Karpas-422 (cell line): ENCODE data around the gene PHRF1. TPM values are rescaled to one million over a fixed set of nuclear protein-coding genes. Genes with fewer than 3 reads are reported as not detected.

ENCODE experiments used
- DNase-seq: peaks from one replicate; pipeline ENCODE4 v3.0.0-alpha.2; 2015
- H2AFZ ChIP-seq: fragments of 200-600 bp; sonication (generic); 2 replicates; pipeline ENCODE4 v1.6.1; 2014; ENCODE audit warnings: antibody characterized with exemption, low read length, mixed read lengths
- H3K27ac ChIP-seq: fragments of 200-600 bp; sonication (generic); 2 replicates; pipeline ENCODE4 v1.5.1; 2014; ENCODE audit warnings: mild to moderate bottlenecking, low read length, moderate library complexity
- H3K27me3 ChIP-seq: fragments of 200-600 bp; sonication (generic); 2 replicates; pipeline ENCODE4 v1.6.1; 2014; ENCODE audit warnings: low read length, mixed read lengths
- H3K36me3 ChIP-seq: fragments of 200-600 bp; sonication (generic); 2 replicates; pipeline ENCODE4 v1.6.1; 2014; ENCODE audit warnings: low read length, mixed read lengths; ENCODE audit not compliant: insufficient read depth
- H3K4me1 ChIP-seq: fragments of 200-600 bp; sonication (generic); 2 replicates; pipeline ENCODE4 v1.6.1; 2014; ENCODE audit warnings: mild to moderate bottlenecking, low read length, mixed read lengths
- H3K4me2 ChIP-seq: fragments of 200-600 bp; sonication (generic); 2 replicates; pipeline ENCODE4 v1.6.1; 2014; ENCODE audit warnings: low read length, low read depth, mild to moderate bottlenecking; ENCODE audit not compliant: poor library complexity, severe bottlenecking
- H3K4me3 ChIP-seq: fragments of 200-600 bp; sonication (generic); 2 replicates; pipeline ENCODE4 v1.5.1; 2014; ENCODE audit warnings: mild to moderate bottlenecking, antibody characterized with exemption, low read length, mixed read lengths
- H3K79me2 ChIP-seq: fragments of 200-600 bp; sonication (generic); 2 replicates; pipeline ENCODE4 v1.6.1; 2014; ENCODE audit warnings: mild to moderate bottlenecking, low read length, mixed read lengths
- H3K9ac ChIP-seq: fragments of 200-600 bp; sonication (generic); 2 replicates; pipeline ENCODE4 v1.6.0; 2014; ENCODE audit warnings: low read length
- H3K9me2 ChIP-seq: fragments of 200-600 bp; sonication (generic), shearing (Covaris generic); replicated peaks from 2 replicates; pipeline ENCODE4 v1.6.0; 2014; ENCODE audit warnings: mild to moderate bottlenecking, low read length, moderate library complexity; ENCODE audit not compliant: insufficient read depth
- H3K9me3 ChIP-seq: fragments of 300-700, 200-600 bp; sonication (generic); 2 replicates; pipeline ENCODE4 v1.6.1; 2014; ENCODE audit warnings: low read length, mixed read lengths
- H4K20me1 ChIP-seq: fragments of 200-600 bp; sonication (generic); 2 replicates; pipeline ENCODE4 v1.6.1; 2014; ENCODE audit warnings: mild to moderate bottlenecking, antibody characterized with exemption, low read length, low read depth; ENCODE audit not compliant: insufficient read depth
- total RNA-seq: library from RNA; depleted of rRNA; stranded (reverse); fragments of >200 nt; shearing (Covaris generic); gene quantifications from 2 replicates; pipeline ENCODE4 v1.2.3, GENCODE V29; 2014; ENCODE audit warnings: low replicate concordance

PHRF1 gene
- total RNA-seq, 1 experiment from 2014 or later, result 8.7 TPM

DNA sequence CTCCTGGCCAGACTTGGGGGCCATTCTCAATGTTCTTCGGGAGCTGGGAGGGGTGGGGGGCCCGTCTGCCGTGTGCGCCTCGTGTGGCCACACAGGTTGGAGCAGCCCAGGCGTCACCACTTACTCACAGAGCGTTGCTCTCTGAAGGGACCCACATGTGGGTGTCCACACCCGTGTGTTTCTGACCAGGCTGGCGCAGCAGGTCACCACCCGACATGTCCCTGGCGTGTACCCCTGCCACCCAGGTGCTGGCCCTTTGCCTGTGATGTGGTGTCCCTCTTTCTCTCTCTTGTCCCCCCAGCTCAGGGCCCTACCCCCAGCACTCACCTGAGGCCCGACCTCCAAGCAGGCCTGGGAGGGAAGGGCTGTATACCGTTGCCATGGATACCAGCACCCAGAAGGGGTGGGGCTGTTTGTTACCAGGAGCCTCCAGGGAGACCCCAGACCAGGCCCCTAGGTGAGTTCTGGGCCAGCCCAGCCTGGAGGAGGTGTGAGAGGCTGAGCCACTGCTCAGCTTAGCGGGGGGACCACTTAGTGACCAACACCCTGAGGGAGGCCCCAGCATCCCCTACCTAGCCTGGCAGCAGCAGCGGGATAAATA lies 17.1 kb upstream of the PHRF1 start:
- no peak overlapping the region for H3K9ac ChIP-seq
- no peak for DNase-seq
- H3K79me2 ChIP-seq, result 0 out of 2 replicates have a peak, but pooled peaks cover 4% of the 10 kb centered on the region
- H3K9me2 ChIP-seq, result no peaks in the 10 kb centered on the region
- H4K20me1 ChIP-seq, result peaks cover 10% of the 10 kb centered on the region; the same call in 1 of the 2 replicates
- no peaks in the 10 kb centered on the region for H3K27me3 ChIP-seq
- no peaks in the 10 kb centered on the region for H3K36me3 ChIP-seq
- H3K4me1 ChIP-seq, result peaks cover 30% of the 10 kb centered on the region
- H3K9me3 ChIP-seq, result no peaks in the 10 kb centered on the region
- no peak overlapping the region for H2AFZ ChIP-seq
- H3K4me3 ChIP-seq, result no peak overlapping the region
- H3K4me2 ChIP-seq, result peak overlapping the region; percentile 87
- H3K27ac ChIP-seq, result no peak overlapping the region

DNA sequence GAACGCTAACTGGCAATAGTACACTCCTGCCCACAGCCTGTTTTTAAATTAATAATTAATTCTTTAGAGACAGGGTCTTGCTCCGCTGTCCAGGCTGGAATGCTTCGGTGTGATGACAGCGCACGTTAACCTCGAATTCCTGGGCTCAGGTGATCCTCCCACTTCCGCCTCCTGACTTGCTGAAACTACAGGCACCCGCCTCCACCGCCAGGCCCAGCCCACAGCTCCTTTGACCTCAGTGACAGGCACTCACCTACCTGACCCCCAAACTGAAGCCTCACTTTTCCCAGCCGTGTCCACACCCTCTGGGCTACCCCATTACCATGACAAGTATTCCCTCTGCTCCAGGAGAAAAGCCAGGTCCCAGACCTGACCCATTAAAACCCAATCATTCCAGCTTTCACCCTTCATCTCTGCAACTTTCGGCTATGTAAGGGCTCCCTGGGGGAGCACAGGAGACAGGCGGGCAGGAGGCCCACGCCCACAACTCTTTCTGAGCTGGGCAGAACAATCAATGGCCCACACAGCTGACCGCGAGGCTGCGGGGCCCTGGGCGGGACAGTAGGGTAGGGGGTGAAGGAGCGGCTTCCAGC lies 16.5 kb upstream of the PHRF1 start:
- H3K27me3 ChIP-seq, result no peaks in the 10 kb centered on the region
- H3K9ac ChIP-seq, result peak overlapping the region; percentile 69
- no peaks in the 10 kb centered on the region for H3K9me3 ChIP-seq
- H3K79me2 ChIP-seq, result 0 out of 2 replicates have a peak, but pooled peaks cover 4% of the 10 kb centered on the region
- peaks cover 12% of the 10 kb centered on the region; the same call in 1 of the 2 replicates for H4K20me1 ChIP-seq
- no peaks in the 10 kb centered on the region for H3K9me2 ChIP-seq
- H3K36me3 ChIP-seq, result no peaks in the 10 kb centered on the region
- no peak for DNase-seq
- no peak overlapping the region for H3K27ac ChIP-seq
- no peak overlapping the region; the same call in 1 of the 2 replicates for H2AFZ ChIP-seq
- H3K4me2 ChIP-seq, result peak overlapping the region; percentile 87
- peak overlapping the region; percentile 79 for H3K4me3 ChIP-seq
- H3K4me1 ChIP-seq, result peaks cover 23% of the 10 kb centered on the region

DNA sequence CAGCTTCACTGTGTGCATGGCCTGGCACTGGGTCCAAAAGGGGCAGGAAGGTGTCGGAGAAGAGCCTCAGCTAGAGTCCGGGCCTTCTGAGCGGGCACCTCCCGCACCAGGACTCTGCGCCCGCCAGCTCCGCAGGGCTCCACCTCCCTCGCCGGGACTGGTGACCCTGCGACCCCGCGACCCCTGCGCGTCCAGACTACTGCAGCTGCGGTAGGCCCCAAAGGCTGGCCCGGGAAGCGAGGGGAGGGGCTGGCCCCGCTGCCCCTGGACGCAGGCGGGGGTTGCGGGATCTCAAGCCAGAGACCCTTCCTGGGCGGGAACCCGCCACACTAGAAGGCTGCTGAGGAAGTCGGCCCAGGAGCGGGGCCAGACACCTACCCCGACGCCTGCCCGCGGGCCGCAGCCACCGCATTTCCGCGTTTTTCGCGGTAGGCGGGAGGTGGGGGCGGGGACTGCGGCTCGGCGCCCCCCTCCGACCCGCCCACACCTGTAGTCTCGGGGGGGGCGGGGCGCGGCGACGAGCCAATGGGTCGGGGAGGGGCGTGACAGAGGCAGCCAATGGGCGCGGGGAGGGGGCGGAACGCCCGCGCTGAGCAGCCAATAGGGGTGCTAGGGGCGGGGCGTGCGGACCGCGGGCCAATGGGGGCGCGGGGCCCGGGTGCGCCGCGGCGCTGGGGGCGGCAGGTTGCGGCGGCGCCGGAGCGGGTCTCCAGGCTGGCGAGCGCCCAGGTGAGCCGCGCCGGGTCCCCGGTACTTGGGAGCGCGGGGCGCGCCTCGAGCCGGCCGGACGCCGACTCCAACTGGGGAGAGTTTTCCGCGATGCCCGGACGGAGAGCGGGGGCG lies 15.7 kb upstream of the PHRF1 start, which contains the start of the genes LMNTD2 and RASSF7:
TSS of gene LMNTD2 (minus strand) at position 434 of the 843 bp plus-strand sequence. CDS start at position 412, 22 bp downstream.
TSS of gene RASSF7 (plus strand) at position 666 of the 843 bp plus-strand sequence. CDS start 799 bp downstream, outside the sequence.
- H3K27ac ChIP-seq, result no peak within 1 kb of the TSS
- peak; percentile 97 for DNase-seq
- H3K36me3 ChIP-seq, result no peaks in the 10 kb centered on the region
- H3K9me2 ChIP-seq, result no peaks in the 10 kb centered on the region
- peak within 1 kb of the TSS; percentile 87 for H3K4me2 ChIP-seq
- H3K79me2 ChIP-seq, result 0 out of 2 replicates have a peak, but pooled peaks cover 4% of the 10 kb centered on the region
- H3K4me1 ChIP-seq, result peaks cover 23% of the 10 kb centered on the region
- H3K27me3 ChIP-seq, result no peaks in the 10 kb centered on the region
- no peaks in the 10 kb centered on the region for H3K9me3 ChIP-seq
- peak within 1 kb of the TSS; percentile 95 for H3K4me3 ChIP-seq
- H2AFZ ChIP-seq, result peak within 1 kb of the TSS; percentile 79; the same call in 1 of the 2 replicates
- H4K20me1 ChIP-seq, result peaks cover 12% of the 10 kb centered on the region; the same call in 1 of the 2 replicates
- H3K9ac ChIP-seq, result peak within 1 kb of the TSS; percentile 79

DNA sequence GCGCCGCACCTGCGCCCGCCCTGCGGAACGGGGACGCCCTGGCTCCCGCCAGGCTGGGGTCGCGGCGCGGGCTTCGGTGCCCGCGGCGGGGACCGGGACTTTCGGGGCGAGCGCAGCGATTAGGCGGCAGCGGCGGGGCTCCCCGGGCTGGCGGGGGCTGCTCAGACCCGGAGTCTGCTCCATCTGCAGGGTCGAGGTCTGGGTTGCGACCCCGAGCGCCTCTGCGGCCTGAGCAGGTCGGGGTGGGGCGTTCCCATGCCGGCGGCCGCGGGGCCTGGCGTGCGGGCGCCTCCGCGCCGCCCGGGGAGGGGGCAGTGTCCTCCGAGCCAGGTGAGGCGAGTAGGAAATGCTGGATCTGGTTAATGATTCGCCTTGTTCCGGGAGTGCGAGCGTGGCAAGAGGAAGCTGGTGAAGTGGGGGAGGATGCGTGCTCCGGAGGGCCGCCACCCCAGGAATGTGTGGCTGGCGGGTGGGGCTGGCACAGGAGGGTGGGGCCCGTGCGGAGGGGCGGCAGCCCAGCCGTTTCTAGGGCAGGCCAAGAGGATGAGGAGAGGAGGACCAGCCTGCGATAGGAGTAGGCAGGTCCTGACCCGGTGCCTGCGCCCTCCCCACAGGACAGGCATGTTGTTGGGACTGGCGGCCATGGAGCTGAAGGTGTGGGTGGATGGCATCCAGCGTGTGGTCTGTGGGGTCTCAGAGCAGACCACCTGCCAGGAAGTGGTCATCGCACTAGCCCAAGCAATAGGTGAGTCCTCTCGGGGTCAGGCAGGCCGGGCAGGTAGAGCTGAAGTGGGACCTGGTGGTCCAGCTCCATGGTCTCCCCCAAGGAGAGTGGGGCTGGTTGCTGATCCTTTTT lies 14.9 kb upstream of the PHRF1 start:
- Histone ChIP-seq H3K36me3 (no peaks in the 10 kb centered on the region), H3K27me3 (no peaks in the 10 kb centered on the region), H3K4me1 (peaks cover 23% of the 10 kb centered on the region), H3K9me2 (no peaks in the 10 kb centered on the region), H4K20me1 (peaks cover 17% of the 10 kb centered on the region; the same call in 1 of the 2 replicates), H2AFZ (peak overlapping the region; percentile 79; the same call in 1 of the 2 replicates), H3K9ac (peak overlapping the region; percentile 79), H3K9me3 (no peaks in the 10 kb centered on the region), H3K27ac (no peak overlapping the region), H3K4me3 (peak overlapping the region; percentile 95), H3K79me2 (0 out of 2 replicates have a peak, but pooled peaks cover 4% of the 10 kb centered on the region), H3K4me2 (peak overlapping the region; percentile 81)
- DNase-seq, result peak; percentile 57

DNA sequence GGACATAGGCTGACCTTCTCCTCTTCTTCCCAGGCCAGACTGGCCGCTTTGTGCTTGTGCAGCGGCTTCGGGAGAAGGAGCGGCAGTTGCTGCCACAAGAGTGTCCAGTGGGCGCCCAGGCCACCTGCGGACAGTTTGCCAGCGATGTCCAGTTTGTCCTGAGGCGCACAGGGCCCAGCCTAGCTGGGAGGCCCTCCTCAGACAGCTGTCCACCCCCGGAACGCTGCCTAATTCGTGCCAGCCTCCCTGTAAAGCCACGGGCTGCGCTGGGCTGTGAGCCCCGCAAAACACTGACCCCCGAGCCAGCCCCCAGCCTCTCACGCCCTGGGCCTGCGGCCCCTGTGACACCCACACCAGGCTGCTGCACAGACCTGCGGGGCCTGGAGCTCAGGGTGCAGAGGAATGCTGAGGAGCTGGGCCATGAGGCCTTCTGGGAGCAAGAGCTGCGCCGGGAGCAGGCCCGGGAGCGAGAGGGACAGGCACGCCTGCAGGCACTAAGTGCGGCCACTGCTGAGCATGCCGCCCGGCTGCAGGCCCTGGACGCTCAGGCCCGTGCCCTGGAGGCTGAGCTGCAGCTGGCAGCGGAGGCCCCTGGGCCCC lies 14.1 kb upstream of the PHRF1 start:
- Histone ChIP-seq H3K9me3 (no peaks in the 10 kb centered on the region), H4K20me1 (peaks cover 17% of the 10 kb centered on the region; the same call in 1 of the 2 replicates), H3K4me2 (peak overlapping the region; percentile 81), H3K36me3 (no peaks in the 10 kb centered on the region), H2AFZ (no peak overlapping the region), H3K79me2 (0 out of 2 replicates have a peak, but pooled peaks cover 4% of the 10 kb centered on the region), H3K9me2 (no peaks in the 10 kb centered on the region), H3K4me3 (peak overlapping the region; percentile 95), H3K9ac (peak overlapping the region; percentile 79), H3K27ac (no peak overlapping the region), H3K4me1 (peaks cover 27% of the 10 kb centered on the region), H3K27me3 (no peaks in the 10 kb centered on the region)
- DNase-seq, result no peak

DNA sequence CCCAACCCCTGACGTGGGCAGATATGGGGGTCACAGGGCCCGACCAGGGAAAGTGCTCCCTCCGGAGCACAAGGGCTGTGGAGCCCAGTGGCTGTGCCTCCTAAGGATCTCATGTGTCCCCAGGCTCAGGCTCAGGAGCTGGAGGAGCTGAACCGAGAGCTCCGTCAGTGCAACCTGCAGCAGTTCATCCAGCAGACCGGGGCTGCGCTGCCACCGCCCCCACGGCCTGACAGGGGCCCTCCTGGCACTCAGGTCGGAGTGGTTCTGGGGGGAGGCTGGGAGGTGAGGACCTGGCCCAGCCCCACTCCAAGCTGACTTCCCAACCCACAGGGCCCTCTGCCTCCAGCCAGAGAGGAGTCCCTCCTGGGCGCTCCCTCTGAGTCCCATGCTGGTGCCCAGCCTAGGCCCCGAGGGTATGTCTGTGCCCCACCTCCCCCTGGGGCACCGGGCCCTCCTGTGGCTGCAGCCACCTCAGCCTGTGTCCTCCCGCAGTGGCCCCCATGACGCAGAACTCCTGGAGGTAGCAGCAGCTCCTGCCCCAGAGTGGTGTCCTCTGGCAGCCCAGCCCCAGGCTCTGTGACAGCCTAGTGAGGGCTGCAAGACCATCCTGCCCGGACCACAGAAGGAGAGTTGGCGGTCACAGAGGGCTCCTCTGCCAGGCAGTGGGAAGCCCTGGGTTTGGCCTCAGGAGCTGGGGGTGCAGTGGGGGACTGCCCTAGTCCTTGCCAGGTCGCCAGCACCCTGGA lies 13.0 kb upstream of the PHRF1 start:
- peaks cover 9% of the 10 kb centered on the region; the same call in 1 of the 2 replicates for H3K79me2 ChIP-seq
- H3K36me3 ChIP-seq, result no peaks in the 10 kb centered on the region
- H3K27ac ChIP-seq, result no peak overlapping the region
- H2AFZ ChIP-seq, result no peak overlapping the region
- H4K20me1 ChIP-seq, result peaks cover 17% of the 10 kb centered on the region; the same call in 1 of the 2 replicates
- H3K9me3 ChIP-seq, result no peaks in the 10 kb centered on the region
- H3K9me2 ChIP-seq, result no peaks in the 10 kb centered on the region
- no peak overlapping the region for H3K4me3 ChIP-seq
- H3K9ac ChIP-seq, result no peak overlapping the region
- DNase-seq, result no peak
- no peaks in the 10 kb centered on the region for H3K27me3 ChIP-seq
- no peak overlapping the region for H3K4me2 ChIP-seq
- H3K4me1 ChIP-seq, result peaks cover 31% of the 10 kb centered on the region
